AG09309 (cell line): ENCODE measurements around the gene TMEM184A.

Experiments
- DNase-seq: peaks from one replicate; pipeline ENCODE4 v3.0.0-alpha.2; 2010; ENCODE audit warnings: low read depth
- H3K4me3 ChIP-seq: 2 replicates; pipeline ENCODE4 v1.5.1; 2011; ENCODE audit warnings: mild to moderate bottlenecking, low read depth, low read length, moderate library complexity; ENCODE audit not compliant: control insufficient read depth
- TF ChIP-seq, protein P1 (sequence below): IDR thresholded peaks from 2 replicates; pipeline ENCODE4 v1.5.1; 2011; ENCODE audit warnings: mild to moderate bottlenecking, low read depth, low read length, inconsistent platforms; ENCODE audit not compliant: insufficient read depth, control insufficient read depth; ENCODE audit errors: missing control alignments

TMEM184A gene

DNA sequence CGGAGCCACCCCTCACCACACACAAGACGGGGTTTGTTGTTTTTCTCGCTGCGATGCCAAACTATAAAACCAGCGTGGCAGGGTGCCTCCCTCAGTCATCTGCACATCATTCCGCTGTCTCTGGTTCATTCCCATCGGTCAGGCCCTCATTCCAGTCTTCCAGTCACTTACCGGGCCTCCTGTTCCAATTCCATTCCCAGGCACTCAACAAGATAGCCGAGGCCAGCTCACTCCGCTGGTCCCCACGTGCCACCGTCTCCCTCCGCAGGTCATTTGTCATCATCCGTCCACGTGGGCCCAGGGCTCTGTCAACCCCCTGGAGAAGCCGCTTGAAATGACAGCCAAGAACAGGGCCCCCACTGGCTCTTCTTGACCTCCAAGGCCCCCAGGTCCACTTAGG is 6.1 kb upstream of the TMEM184A start:
- no peak for DNase-seq
- no peak overlapping the region for H3K4me3 ChIP-seq
- TF ChIP-seq, protein P1, sequence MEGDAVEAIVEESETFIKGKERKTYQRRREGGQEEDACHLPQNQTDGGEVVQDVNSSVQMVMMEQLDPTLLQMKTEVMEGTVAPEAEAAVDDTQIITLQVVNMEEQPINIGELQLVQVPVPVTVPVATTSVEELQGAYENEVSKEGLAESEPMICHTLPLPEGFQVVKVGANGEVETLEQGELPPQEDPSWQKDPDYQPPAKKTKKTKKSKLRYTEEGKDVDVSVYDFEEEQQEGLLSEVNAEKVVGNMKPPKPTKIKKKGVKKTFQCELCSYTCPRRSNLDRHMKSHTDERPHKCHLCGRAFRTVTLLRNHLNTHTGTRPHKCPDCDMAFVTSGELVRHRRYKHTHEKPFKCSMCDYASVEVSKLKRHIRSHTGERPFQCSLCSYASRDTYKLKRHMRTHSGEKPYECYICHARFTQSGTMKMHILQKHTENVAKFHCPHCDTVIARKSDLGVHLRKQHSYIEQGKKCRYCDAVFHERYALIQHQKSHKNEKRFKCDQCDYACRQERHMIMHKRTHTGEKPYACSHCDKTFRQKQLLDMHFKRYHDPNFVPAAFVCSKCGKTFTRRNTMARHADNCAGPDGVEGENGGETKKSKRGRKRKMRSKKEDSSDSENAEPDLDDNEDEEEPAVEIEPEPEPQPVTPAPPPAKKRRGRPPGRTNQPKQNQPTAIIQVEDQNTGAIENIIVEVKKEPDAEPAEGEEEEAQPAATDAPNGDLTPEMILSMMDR, result no peak

DNA sequence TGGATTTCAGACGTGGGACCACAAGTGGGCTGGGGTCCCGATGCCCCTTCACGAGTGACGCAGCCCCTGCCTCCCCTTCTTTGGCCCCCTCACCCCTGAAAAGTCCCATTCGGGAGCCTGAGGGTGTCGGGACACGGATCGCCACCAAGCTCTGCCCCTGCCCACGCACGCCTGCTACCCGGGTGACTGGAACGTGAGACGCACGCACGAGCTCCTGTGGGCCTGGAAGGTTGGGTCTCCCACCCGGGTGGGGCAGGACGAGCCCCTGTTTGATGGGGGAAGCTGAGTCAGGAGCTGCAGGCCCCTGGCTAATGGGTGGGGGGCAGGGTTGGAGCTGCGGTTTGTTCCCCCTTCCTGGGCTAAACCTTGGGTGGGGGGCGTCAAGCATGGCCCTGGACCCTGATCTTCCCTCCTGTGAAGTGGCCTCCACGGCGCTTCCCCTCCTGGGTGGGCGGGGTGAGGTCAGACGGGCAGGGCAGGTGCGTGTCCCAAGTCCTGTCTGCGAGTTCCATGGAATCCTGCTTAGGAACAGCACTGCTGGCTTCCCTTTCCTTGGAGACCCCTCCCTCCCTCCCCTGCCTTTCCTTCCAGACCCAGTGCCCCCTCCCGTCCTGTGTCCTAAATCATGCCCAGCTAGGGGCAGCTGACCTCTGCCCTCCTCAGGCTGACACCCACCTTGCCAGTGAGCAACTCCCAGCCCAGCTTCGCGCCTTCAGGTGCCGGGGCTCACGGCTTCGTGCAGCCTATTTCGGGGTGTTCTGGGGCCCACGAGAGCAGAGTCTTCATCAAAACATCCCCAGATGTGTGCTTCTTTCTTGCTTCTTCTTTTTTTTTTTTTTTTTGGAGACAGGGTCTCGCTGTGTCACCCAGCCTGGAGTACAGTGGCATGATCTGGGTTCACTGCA is 5.3 kb upstream of the TMEM184A start:
- no peak for DNase-seq
- no peak overlapping the region for H3K4me3 ChIP-seq
- TF ChIP-seq, protein P1, result no peak

DNA sequence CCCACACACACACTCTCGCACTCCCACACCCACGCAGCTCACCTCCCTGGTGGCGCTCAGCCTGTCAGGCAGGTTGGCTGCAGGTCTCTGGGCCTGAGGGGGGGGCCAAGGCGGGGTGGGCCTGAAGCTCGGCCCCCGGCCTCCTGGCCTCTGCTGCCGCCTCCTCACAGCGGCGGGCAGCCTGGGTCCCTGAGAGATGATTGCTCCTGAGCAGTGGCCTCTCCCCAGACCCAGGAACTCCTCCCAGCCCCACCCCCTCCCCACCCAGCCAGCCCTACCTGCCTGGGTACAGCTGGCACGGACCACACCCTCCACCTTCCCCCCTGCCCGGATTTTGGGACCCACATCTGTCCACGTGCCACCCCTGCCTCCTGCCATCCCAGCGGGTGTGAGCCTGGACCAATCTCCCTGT is 4.6 kb upstream of the TMEM184A start:
- no peak for DNase-seq
- TF ChIP-seq, protein P1, result no peak
- no peak overlapping the region for H3K4me3 ChIP-seq

DNA sequence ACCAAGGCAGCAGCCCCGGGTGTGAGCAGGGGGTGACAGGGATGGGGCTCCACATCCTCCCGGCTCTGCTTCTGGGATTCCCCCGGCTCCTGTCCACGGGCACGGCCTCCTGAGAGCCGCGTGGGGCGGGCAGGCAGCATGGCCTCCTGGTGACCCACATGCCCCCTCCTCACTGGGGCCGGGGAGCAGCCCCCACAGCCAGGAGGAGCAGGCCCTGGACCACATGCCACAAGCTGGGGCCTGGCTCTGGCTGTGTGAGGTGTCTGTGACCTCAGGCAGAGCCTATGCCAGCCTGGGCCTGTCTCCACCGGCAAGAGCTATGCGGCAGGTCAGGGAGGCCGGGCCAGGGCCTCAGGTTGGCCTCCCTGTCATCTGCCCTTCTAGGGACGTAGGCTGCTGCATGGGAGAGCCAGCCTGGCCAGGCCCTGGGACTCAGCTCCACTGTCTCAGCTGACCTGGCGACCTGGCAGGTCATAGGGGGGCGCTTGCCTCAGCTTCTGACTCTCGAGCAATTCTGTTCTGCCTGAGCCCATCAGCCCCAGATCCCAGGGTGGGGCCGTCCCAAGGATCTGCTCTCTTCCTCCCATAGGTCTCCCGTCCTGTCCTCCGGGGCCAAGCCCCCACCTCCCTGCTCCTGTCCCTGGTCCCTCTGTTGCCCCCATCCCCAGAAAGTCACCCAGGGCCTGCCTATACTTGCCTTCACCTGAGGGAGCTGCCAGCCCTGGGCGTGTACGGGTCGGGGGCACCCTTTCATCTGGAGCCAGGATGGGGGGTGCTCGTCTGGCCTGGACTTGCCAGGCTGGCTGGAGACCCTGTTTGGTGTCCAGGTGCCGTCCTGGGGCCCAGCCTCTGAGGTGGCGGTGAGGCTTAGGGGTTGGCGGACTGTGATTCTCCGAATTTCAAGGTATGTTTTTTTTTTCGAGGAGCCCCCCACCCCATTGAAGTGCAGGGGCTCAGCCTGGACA is 3.9 kb upstream of the TMEM184A start:
- no peak for DNase-seq
- H3K4me3 ChIP-seq, result no peak overlapping the region
- TF ChIP-seq, protein P1, result no peak

DNA sequence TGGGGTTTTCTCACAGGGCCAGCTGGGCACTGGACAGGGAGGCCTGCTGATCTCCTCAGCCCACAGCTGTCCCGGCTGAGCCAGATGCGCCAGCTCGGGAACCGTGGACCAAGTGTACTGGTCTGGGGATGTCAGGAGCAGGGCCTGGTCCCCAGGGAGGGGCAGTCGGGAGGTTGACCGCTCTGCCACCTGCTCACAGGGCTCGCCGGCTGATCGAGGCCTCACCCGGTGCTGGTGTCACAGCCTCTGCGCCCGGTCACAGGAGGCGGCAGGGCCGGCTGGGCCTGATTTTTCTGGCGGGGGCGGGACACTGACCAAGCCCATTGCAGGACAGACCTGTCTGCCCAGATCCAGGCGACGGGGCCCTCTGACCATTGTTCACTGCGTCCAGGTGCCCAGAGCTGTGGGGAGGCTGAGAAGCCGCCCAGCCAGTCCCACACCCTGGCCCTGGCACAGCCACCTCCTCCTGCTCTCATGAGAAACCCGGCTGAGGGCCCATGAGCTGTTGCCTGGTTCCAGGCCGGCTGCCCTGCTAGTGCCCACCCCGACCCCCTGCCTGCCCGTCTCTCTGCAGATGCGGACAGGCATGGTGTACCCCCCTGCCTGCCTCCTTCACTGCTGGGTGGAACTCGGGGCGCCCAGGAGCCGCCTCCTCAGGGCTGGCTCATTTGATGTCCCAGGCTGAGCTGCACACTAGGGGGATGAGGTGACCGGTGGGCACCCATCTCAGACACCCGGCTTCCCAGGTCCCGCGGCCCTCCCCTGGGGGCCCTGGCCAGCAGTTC is 3.0 kb upstream of the TMEM184A start:
- DNase-seq, result no peak
- H3K4me3 ChIP-seq, result no peak overlapping the region
- TF ChIP-seq, protein P1, result no peak
